Nephron (organoid): ENCODE results near the gene UBQLN3.

ENCODE experiments used
- H3K27ac Mint-ChIP-seq, 3 experiments: 2 replicates each; pipeline ENCODE4 v1.8.0; 2020; ENCODE audit warnings: mixed read lengths in 3 of 3, mild to moderate bottlenecking in 2 of 3, moderate library complexity in 1 of 3
- H3K27me3 Mint-ChIP-seq: 2 replicates; pipeline ENCODE4 v1.8.0; 2021; ENCODE audit warnings: low read depth, mild to moderate bottlenecking, moderate library complexity, mixed read lengths
- H3K36me3 Mint-ChIP-seq: 2 replicates; pipeline ENCODE4 v1.8.0; 2020; ENCODE audit warnings: low read depth, mixed read lengths
- H3K4me1 Mint-ChIP-seq: 2 replicates; pipeline ENCODE4 v1.8.0; 2020; ENCODE audit warnings: mixed read lengths
- H3K4me3 Mint-ChIP-seq, 3 experiments: 2 replicates each; pipeline ENCODE4 v1.8.0; 2020; ENCODE audit warnings: mild to moderate bottlenecking in 3 of 3, mixed read lengths in 3 of 3, moderate library complexity in 2 of 3
- H3K9me3 Mint-ChIP-seq: 2 replicates; pipeline ENCODE4 v1.8.0; 2020; ENCODE audit warnings: mixed read lengths
- TF ChIP-seq, protein P1 (sequence below), 3 experiments: fragments of 200-600 bp; sonication (generic); IDR thresholded peaks; one replicate each; pipeline ENCODE4 v1.5.0; 2021; ENCODE audit warnings: antibody characterized with exemption in 3 of 3; ENCODE audit not compliant: unreplicated experiment in 3 of 3

The UBQLN3 gene

DNA sequence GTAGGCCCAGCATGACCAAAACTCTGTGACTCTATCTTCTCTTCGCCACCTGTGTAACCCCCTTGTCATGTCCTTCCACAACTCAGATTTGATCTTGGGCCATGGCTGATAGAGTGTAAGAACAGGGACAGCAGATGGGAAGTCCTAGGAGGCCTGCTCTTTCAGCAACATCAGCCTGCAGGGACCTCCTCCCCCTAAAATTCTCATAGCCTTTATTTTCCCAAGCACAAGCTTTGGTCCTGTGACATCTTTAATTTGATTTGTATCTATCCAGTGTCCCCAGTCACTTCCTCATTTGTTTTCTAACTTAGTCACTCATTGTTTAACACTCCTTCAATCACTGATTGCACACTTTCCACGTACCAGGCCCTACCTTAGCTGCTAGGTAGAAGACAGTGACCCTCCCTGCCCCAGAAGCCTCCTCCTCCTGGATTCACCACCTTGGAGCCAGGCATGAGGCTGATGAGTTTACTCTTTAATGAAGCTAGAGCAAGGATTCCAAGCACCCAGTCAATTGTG is 5.3 kb downstream of the UBQLN3 start:
- H3K4me3 Mint-ChIP-seq = no peak overlapping the region
- H3K27me3 Mint-ChIP-seq = no peaks in the 10 kb centered on the region
- H3K4me1 Mint-ChIP-seq = peaks cover 7% of the 10 kb centered on the region
- no peaks in the 10 kb centered on the region for H3K9me3 Mint-ChIP-seq
- H3K27ac Mint-ChIP-seq = peak overlapping the region; percentile 33 to 51 (median 51)
- TF ChIP-seq, protein P1, sequence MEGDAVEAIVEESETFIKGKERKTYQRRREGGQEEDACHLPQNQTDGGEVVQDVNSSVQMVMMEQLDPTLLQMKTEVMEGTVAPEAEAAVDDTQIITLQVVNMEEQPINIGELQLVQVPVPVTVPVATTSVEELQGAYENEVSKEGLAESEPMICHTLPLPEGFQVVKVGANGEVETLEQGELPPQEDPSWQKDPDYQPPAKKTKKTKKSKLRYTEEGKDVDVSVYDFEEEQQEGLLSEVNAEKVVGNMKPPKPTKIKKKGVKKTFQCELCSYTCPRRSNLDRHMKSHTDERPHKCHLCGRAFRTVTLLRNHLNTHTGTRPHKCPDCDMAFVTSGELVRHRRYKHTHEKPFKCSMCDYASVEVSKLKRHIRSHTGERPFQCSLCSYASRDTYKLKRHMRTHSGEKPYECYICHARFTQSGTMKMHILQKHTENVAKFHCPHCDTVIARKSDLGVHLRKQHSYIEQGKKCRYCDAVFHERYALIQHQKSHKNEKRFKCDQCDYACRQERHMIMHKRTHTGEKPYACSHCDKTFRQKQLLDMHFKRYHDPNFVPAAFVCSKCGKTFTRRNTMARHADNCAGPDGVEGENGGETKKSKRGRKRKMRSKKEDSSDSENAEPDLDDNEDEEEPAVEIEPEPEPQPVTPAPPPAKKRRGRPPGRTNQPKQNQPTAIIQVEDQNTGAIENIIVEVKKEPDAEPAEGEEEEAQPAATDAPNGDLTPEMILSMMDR (IDR thresholded peaks at IDR 0.05; ENCODE audit: unreplicated experiment in 3 of 3) = no peak
- H3K36me3 Mint-ChIP-seq = no peaks in the 10 kb centered on the region

DNA sequence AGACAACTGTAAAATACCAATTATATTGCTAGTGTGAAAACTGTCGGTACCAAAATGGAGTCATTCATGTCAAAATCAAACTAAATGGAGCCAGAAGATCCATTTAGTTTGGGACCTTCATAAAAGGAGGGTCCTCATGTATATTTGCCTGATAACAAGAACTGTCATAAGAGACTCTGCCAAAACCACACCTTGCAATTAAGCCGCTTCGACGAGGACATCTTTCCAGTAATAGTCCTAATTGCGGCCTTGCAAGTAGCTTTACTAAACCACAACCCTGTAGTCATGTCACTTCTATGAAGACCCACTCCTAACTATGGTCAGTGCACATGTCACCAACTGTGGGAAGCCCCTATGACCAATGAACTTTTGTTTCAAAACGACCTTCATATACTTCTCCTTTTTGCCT is 9.4 kb downstream of the UBQLN3 start:
- TF ChIP-seq, protein P1 (IDR thresholded peaks at IDR 0.05; ENCODE audit: unreplicated experiment in 3 of 3) = no peak
- Mint-ChIP-seq H3K27me3 (no peaks in the 10 kb centered on the region), H3K4me3 (no peak overlapping the region), H3K36me3 (no peaks in the 10 kb centered on the region), H3K27ac (no peak overlapping the region), H3K4me1 (no peaks in the 10 kb centered on the region), H3K9me3 (no peaks in the 10 kb centered on the region)

DNA sequence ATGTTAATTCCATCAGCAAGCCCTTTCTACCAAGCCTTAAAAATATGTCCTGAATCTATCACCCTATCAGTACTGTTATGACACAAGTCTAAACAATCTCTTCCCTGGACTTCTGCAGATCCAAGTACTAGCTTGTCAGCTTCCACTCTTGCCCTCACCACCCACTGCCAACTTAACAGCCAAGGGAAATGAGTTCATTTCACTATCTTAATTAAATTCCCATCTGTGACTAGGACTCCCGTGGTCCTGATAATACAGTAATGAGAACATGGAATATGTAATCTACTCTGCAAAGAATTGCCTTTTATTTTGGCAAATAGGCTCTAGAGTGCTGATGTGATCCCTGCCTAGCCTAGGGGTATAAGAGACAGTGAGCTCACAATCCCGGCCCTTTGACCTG is 10.1 kb downstream of the UBQLN3 start:
- TF ChIP-seq, protein P1 (IDR thresholded peaks at IDR 0.05; ENCODE audit: unreplicated experiment in 3 of 3) = no peak
- Mint-ChIP-seq H3K27ac (no peak overlapping the region), H3K4me1 (no peaks in the 10 kb centered on the region)

DNA sequence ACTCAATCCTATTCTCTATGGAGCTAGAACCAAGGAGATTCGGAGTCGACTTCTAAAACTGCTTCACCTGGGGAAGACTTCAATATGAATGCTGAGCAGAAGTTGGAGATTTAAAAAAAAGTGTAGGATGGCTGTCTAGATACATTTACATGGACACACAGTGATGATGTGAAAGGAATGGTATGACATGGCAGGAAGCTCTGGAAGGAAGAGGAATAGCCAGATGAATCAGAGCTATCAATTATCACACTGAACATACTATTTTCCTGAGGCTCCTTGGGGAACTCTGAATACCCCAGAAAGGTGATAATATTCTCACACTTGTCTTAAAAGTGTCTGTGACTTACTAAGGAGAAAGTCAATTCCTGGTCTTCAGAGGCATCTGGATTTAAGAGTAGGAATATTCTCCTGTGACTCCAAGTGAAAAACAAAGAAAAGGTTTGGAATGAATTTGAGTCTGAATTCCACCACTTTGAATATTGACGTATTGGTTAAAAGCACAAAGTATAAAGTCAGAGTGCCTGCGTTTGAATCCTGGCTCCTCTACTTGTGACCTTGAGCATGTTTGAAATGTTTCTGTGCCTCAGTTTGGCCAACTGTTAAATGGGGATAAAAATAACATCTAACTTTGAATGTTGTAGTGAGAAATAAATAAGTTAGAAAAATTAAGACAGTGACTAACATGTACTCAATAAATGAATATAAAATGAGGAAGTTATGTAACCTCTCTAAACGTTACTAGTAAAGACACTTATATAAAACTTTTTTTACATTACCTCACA is 20.0 kb downstream of the UBQLN3 start:
- Mint-ChIP-seq H3K27ac (no peak overlapping the region), H3K4me3 (no peak overlapping the region), H3K36me3 (no peaks in the 10 kb centered on the region), H3K4me1 (no peaks in the 10 kb centered on the region), H3K9me3 (no peaks in the 10 kb centered on the region), H3K27me3 (peaks cover 4% of the 10 kb centered on the region)
- TF ChIP-seq, protein P1 (IDR thresholded peaks at IDR 0.05; ENCODE audit: unreplicated experiment in 3 of 3) = no peak

More for the DNA sequence above, 10.1 kb downstream of the UBQLN3 start:
- Mint-ChIP-seq H3K27me3 (no peaks in the 10 kb centered on the region), H3K4me3 (no peak overlapping the region), H3K9me3 (no peaks in the 10 kb centered on the region), H3K36me3 (no peaks in the 10 kb centered on the region)

DNA sequence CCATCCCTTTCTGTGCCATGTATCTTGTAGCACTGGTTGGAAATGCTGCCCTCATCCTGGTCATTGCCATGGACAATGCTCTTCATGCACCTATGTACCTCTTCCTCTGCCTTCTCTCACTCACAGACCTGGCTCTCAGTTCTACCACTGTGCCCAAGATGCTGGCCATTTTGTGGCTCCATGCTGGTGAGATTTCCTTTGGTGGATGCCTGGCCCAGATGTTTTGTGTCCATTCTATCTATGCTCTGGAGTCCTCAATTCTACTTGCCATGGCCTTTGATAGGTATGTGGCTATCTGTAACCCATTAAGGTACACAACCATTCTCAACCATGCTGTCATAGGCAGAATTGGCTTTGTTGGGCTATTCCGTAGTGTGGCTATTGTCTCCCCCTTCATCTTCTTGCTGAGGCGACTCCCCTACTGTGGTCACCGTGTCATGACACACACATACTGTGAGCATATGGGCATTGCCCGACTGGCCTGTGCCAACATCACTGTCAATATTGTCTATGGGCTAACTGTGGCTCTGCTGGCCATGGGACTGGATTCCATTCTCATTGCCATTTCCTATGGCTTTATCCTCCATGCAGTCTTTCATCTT is 20.9 kb downstream of the UBQLN3 start:
- TF ChIP-seq, protein P1 (IDR thresholded peaks at IDR 0.05; ENCODE audit: unreplicated experiment in 3 of 3) = no peak
- no peaks in the 10 kb centered on the region for H3K4me1 Mint-ChIP-seq
- peaks cover 1% of the 10 kb centered on the region for H3K9me3 Mint-ChIP-seq
- no peaks in the 10 kb centered on the region for H3K36me3 Mint-ChIP-seq
- H3K27ac Mint-ChIP-seq = no peak overlapping the region
- H3K4me3 Mint-ChIP-seq = no peak overlapping the region
- H3K27me3 Mint-ChIP-seq = peaks cover 4% of the 10 kb centered on the region
